ENCODE data around the gene MYRFL.

The MYRFL gene

GRCh38 chr12:69886715-69887114 is 61.7 kb downstream of the MYRFL start:
- no peak overlapping the region for H3K4me3 ChIP-seq (replicated peaks in 1 of 2; ENCODE audit: low read depth in 2 of 2, low read length in 2 of 2)
- TF ChIP-seq, protein P1, sequence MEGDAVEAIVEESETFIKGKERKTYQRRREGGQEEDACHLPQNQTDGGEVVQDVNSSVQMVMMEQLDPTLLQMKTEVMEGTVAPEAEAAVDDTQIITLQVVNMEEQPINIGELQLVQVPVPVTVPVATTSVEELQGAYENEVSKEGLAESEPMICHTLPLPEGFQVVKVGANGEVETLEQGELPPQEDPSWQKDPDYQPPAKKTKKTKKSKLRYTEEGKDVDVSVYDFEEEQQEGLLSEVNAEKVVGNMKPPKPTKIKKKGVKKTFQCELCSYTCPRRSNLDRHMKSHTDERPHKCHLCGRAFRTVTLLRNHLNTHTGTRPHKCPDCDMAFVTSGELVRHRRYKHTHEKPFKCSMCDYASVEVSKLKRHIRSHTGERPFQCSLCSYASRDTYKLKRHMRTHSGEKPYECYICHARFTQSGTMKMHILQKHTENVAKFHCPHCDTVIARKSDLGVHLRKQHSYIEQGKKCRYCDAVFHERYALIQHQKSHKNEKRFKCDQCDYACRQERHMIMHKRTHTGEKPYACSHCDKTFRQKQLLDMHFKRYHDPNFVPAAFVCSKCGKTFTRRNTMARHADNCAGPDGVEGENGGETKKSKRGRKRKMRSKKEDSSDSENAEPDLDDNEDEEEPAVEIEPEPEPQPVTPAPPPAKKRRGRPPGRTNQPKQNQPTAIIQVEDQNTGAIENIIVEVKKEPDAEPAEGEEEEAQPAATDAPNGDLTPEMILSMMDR (IDR thresholded peaks at IDR 0.05; ENCODE audit: low read depth, low read length): no peak
- no peak for DNase-seq (ENCODE audit: low read depth in 2 of 2)

DNA sequence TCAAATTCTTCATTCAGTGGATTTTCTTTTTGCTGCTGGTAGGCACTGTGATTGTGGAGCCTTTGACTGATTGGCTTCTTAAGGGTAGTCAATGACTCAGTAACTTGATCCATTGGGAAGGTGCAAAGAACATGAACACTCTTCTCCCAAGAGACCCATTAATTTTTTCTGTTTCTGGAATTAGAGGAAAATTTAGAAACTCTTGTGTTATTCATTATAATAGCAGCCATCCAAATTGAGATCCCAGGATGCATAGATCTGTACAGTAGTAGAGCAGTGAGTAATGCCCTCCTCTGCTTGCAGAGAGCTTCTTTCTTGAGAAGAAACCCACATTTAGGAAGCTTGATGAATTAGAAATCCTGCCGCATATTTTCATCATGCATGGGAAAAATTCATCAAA is 63.9 kb downstream of the MYRFL start:
- TF ChIP-seq, protein P1 (IDR thresholded peaks at IDR 0.05; ENCODE audit: low read depth, low read length): no peak
- H3K4me3 ChIP-seq (replicated peaks in 1 of 2; ENCODE audit: low read depth in 2 of 2, low read length in 2 of 2): no peak overlapping the region
- DNase-seq (ENCODE audit: low read depth in 2 of 2): no peak

DNA sequence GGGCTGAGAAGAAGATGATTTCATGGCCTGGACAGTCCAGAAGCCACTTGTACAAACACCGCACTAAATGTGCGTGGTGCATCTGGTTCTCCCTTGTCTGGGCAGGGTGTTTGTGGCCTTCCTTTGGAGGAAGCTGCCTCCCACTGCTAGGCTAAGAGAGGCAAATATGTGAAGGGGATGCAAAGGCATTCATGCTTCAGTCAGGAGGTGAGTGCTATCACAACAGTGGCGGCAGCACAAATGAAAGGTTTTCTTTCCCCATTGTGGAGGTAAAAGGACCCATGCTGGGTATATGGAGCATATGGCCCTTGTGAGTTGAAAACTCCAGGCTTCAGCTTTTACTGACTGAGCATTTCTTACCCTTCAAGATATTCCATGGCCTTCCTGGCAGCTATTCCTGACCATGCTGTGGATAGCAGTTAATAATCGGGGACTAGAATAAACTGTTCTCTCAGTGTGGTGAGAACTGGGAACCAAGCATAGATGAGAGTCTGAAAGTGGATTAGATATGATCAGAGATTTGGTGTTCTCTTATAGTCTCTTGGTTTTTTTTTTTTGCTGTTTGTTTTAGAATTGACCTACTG is 69.9 kb downstream of the MYRFL start:
- H3K4me3 ChIP-seq (replicated peaks in 1 of 2; ENCODE audit: low read depth in 2 of 2, low read length in 2 of 2): no peak overlapping the region
- no peak for DNase-seq (ENCODE audit: low read depth in 2 of 2)
- TF ChIP-seq, protein P1 (IDR thresholded peaks at IDR 0.05; ENCODE audit: low read depth, low read length): no peak

GRCh38 chr12:69896653-69897381 is 71.8 kb downstream of the MYRFL start:
- TF ChIP-seq, protein P1 (IDR thresholded peaks at IDR 0.05; ENCODE audit: low read depth, low read length): no peak
- DNase-seq (ENCODE audit: low read depth in 2 of 2): no peak
- H3K4me3 ChIP-seq (replicated peaks in 1 of 2; ENCODE audit: low read depth in 2 of 2, low read length in 2 of 2): no peak overlapping the region

DNA sequence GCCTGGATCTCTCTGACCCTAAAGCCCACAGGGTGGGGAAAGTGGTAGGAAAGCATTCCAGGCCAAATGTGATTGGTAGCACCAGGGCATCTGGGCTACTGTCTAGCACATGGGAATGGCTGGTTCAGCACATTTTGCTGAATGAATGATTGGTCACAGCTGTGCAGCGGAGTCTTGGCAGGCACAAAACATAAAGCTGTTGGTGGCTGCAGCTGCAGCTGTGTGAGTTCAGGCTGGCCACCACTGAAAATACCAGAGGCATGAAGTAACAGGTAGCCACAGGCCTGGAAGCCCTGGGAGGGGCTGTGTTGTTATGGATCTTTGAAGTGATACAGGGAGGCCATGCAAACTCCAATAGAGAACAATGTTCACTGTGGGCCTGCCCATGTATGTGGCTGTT is 72.7 kb downstream of the MYRFL start:
- TF ChIP-seq, protein P1 (IDR thresholded peaks at IDR 0.05; ENCODE audit: low read depth, low read length): no peak
- DNase-seq (ENCODE audit: low read depth in 2 of 2): peak; percentile 72 to 87
- H3K4me3 ChIP-seq (replicated peaks in 1 of 2; ENCODE audit: low read depth in 2 of 2, low read length in 2 of 2): no peak overlapping the region

DNA sequence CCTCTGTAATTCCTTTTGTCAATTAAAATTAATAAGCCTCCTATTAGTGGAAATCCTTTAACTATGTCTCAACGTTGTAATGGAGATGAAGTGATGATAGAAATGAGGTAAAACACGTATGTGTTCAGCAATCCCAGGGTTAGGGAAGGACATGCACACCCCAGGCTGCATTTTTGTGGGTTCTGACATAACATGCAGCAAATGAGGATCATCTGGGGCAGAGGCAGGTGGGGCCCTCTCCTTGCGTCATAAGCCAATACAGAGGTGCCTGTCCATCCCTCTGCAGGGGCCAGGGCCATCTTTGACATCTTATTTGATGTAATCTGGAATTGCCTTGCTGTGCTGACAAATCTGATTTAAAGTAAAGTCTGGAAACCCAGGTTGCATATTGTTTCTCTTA is 73.2 kb downstream of the MYRFL start:
- TF ChIP-seq, protein P1 (IDR thresholded peaks at IDR 0.05; ENCODE audit: low read depth, low read length): no peak
- DNase-seq (ENCODE audit: low read depth in 2 of 2): peak in 1 of 2 donors; percentile 58

More for the DNA sequence above, 73.2 kb downstream of the MYRFL start:
- H3K4me3 ChIP-seq (replicated peaks in 1 of 2; ENCODE audit: low read depth in 2 of 2, low read length in 2 of 2): no peak overlapping the region
